ENCODE measurements around the gene MAP4K5. TPM values are rescaled to one million over a fixed set of nuclear protein-coding genes. Genes with fewer than 3 reads are reported as not detected.

Gene MAP4K5
- total and polyA plus RNA-seq, 12 donors = 9.2 to 205 (median 33.4) TPM

DNA sequence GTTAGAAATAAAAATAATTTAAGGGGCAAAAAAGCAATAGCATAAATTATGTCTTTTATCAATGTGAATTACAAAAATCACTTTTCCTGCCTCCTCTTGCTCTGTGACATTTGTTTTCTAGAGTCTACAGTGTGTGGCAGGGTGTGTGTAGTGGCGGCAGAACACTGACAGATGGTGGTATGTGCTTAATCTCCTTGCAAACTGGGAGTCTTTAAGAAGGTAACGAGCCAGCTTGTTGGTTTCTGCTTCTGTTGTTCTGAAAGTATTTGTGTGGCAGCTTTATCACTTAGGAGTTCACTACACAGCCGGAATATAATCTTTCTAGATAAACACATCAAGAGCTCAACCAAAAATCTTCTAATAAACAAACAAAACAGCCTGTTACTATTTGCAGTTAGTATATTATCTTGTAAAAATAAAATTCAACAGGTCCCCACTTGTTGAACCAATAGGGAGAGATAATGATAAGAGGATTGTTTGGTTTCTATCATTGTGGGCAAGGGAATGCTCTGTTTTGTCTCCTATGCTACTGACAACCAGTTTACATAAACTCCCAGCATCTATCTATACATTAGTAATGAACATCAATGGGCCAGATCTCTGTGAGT, 148.6 kb downstream of the MAP4K5 start:
- H3K36me3 ChIP-seq (replicated peaks in 1 of 2) = no peaks in the 10 kb centered on the region
- TF ChIP-seq, protein P1, sequence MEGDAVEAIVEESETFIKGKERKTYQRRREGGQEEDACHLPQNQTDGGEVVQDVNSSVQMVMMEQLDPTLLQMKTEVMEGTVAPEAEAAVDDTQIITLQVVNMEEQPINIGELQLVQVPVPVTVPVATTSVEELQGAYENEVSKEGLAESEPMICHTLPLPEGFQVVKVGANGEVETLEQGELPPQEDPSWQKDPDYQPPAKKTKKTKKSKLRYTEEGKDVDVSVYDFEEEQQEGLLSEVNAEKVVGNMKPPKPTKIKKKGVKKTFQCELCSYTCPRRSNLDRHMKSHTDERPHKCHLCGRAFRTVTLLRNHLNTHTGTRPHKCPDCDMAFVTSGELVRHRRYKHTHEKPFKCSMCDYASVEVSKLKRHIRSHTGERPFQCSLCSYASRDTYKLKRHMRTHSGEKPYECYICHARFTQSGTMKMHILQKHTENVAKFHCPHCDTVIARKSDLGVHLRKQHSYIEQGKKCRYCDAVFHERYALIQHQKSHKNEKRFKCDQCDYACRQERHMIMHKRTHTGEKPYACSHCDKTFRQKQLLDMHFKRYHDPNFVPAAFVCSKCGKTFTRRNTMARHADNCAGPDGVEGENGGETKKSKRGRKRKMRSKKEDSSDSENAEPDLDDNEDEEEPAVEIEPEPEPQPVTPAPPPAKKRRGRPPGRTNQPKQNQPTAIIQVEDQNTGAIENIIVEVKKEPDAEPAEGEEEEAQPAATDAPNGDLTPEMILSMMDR (IDR thresholded peaks at IDR 0.05) = no peak
- TF ChIP-seq POLR2A (IDR thresholded peaks at IDR 0.05) = no peak
- no peak overlapping the region for H3K27ac ChIP-seq
- WGBS, 4 donors = 68 to 78% (median 75%) methylated on average over 3 of the region's 3 CpGs
- no peak overlapping the region for H3K4me3 ChIP-seq
- DNase-seq = no peak
- intact Hi-C loops (cut with DNase I) = no loop called here
- H3K27me3 ChIP-seq = no peaks in the 10 kb centered on the region
- H3K9me3 ChIP-seq (replicated peaks in 1 of 3) = no peaks in the 10 kb centered on the region
- peaks cover 7 to 8% of the 10 kb centered on the region in 2 donors for H3K4me1 ChIP-seq (replicated peaks in 1 of 2)

DNA sequence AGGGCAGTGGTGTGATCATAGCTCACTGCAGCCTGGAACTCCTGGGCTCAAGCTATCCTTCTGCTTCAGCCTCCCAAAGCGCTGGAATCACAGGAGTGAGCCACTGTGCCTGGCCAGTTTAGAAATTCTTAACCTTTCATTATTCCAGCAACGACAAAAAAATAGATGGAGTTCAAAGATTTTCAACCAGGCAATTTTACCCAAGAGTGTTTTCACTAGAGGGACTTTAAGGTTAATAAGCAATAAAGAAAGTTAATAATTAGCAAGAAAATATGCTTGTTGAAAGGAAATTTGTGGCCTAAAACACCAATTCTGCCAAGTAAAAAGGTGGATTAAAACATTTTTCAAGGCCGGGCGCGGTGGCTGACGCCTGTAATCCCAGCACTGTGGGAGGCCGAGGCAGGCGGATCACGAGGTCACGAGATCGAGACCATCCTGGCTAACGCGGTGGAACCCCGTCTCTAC, 150.5 kb downstream of the MAP4K5 start:
- Histone ChIP-seq H3K9me3 (replicated peaks in 1 of 3) (no peaks in the 10 kb centered on the region), H3K27me3 (no peaks in the 10 kb centered on the region), H3K4me3 (no peak overlapping the region), H3K4me1 (replicated peaks in 1 of 2) (peaks cover 7 to 11% of the 10 kb centered on the region in 2 donors), H3K27ac (no peak overlapping the region), H3K36me3 (replicated peaks in 1 of 2) (no peaks in the 10 kb centered on the region)
- DNase-seq = no peak
- 88 to 97% (median 94%) methylated on average over 14 of the region's 14 CpGs for WGBS, 4 donors
- intact Hi-C loops (cut with DNase I) = no loop called here
- TF ChIP-seq, protein P1 (IDR thresholded peaks at IDR 0.05) = no peak
- no peak for TF ChIP-seq POLR2A (IDR thresholded peaks at IDR 0.05)

DNA sequence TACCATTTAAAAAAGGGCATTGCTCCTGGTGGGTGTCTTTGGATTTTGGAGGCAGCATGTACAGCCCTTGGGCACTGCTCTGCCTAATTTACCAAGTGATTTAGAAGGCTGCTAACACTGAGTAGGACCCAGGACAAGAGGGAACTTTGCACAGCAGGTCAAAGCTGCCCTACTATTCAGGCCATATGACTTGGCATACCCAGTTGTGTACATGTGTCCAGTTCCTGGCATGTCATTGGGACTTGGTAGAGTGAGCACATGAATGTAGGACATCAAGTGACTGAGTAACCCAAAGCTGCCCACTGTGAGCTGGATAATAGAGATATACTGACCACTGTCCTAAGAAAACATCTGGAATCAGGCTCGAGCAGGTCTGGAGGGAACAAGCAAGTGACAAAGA, 151.4 kb downstream of the MAP4K5 start:
- Histone ChIP-seq H3K36me3 (replicated peaks in 1 of 2) (no peaks in the 10 kb centered on the region), H3K27ac (no peak overlapping the region), H3K9me3 (replicated peaks in 1 of 3) (no peaks in the 10 kb centered on the region), H3K4me1 (replicated peaks in 1 of 2) (peaks cover 7 to 11% of the 10 kb centered on the region in 2 donors), H3K27me3 (no peaks in the 10 kb centered on the region), H3K4me3 (no peak overlapping the region)
- no peak for DNase-seq
- 94 to 100% (median 100%) methylated on average over 1 of the region's 1 CpG for WGBS, 4 donors
- no peak for TF ChIP-seq POLR2A (IDR thresholded peaks at IDR 0.05)
- TF ChIP-seq, protein P1 (IDR thresholded peaks at IDR 0.05) = no peak
- intact Hi-C loops (cut with DNase I) = no loop called here

DNA sequence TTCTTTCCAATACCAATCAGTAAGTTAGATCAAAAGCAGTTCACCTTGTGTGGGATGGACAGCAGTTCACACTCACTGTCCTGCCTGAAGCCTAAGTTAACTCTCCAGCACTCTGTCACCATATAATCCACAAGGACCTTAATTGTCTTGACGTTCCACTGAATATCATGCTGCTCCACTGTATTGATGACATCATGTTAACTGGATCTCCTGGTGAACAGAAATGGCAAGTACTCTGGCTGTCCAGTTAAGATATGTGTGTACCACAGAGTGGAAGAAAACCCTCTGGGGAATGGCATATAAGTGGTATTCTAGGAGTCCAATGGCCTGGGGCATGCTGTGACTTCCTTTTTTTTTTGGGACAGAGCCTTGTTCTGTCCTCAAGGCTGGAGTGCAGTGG, 151.9 kb downstream of the MAP4K5 start:
- no peak for DNase-seq
- Histone ChIP-seq H3K4me3 (no peak overlapping the region), H3K4me1 (replicated peaks in 1 of 2) (peaks cover 7 to 11% of the 10 kb centered on the region in 2 donors), H3K9me3 (replicated peaks in 1 of 3) (no peaks in the 10 kb centered on the region), H3K36me3 (replicated peaks in 1 of 2) (no peaks in the 10 kb centered on the region), H3K27me3 (no peaks in the 10 kb centered on the region), H3K27ac (no peak overlapping the region)
- TF ChIP-seq, protein P1 (IDR thresholded peaks at IDR 0.05) = no peak
- TF ChIP-seq POLR2A (IDR thresholded peaks at IDR 0.05) = no peak
- 67 to 100% (median 99%) methylated on average over 1 of the region's 1 CpG for WGBS, 4 donors
- intact Hi-C loops (cut with DNase I) = no loop called here

Measured in adrenal gland (tissue), 12 donors.